ENCODE data around the gene EXOC4.
"Not testable (repeated sequence)": the region's sequence is repeated elsewhere in the genome, so short reads cannot be mapped to it uniquely, and the experiment has no call there.

Gene EXOC4

DNA sequence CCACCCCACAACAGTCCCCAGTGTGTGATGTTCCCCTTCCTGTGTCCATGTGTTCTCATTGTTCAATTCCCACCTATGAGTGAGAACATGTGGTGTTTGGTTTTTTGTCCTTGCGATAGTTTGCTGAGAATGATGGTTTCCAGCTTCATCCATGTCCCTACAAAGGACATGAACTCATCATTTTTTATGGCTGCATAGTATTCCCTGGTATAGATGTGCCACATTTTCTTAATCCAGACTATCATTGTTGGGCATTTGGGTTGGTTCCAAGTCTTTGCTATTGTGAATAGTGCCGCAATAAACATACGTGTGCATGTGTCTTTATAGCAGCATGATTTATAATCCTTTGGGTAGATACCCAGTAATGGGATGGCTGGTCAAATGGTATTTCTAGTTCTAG is 26.1 kb downstream of the EXOC4 start:
- not testable (repeated sequence) for DNase-seq

GRCh38 chr7:133282094-133282493 is 29.2 kb downstream of the EXOC4 start:
- DNase-seq, result no peak

DNA sequence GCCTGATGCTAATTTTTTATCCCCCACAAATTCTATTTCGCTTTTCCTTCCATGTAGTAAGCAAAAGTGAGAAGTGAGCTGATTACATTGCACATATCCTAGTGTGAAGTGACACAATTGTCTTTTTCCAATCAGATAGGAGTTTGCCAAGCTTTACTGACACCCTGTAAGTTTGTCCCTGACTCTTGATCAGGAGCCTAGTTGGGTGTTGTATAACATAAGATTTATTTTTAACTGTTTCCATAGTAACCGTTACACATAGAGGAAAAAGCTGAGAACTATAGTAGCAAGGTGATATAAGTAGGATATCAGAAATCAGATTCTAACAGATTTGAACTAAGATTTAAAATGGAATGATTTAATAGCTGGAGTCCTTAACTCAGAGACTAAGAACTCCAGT is 31.2 kb downstream of the EXOC4 start:
- no peak for DNase-seq

DNA sequence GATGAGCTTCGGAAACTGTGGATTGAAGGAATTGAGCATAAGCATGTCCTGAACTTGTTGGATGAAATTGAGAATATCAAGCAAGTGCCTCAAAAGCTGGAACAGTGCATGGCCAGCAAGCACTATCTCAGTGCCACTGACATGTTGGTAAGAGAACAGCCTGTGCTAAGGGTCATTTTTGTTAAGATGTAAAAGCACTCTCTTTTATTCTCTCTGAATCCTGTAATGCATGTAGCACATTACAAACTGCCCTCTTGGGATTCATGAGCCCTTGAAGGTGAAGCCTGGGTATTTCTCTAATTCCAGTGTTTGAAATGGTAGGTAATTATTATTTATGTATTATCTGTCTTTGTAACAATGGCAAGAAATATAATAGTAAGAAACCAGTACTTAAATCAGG is 36.1 kb downstream of the EXOC4 start:
- DNase-seq, result no peak

DNA sequence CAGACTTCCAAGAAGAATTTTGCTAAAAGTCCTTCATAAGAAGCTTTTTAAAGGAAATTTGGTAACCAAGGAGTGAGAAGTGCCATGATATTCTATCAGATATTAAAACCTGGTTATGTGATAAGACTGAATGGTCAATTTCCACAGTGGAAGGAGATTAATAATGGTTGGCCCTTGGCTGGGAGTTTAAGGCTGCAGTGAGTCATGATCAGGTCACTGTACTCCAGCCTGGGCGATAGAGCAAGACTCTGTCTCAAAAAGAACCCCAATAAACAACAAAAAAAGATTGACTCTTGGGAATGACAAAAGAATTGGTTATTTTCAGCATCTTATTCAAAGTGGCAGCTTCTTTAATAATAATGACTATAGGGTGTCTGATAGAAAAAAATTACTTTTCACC is 37.2 kb downstream of the EXOC4 start:
- DNase-seq, result peak; percentile 53

GRCh38 chr7:133290676-133291333 is 37.9 kb downstream of the EXOC4 start:
- DNase-seq, result no peak

- no peak for DNase-seq
These were observed 39.8 kb downstream of the EXOC4 start for GRCh38 chr7:133292631-133293030.

DNA sequence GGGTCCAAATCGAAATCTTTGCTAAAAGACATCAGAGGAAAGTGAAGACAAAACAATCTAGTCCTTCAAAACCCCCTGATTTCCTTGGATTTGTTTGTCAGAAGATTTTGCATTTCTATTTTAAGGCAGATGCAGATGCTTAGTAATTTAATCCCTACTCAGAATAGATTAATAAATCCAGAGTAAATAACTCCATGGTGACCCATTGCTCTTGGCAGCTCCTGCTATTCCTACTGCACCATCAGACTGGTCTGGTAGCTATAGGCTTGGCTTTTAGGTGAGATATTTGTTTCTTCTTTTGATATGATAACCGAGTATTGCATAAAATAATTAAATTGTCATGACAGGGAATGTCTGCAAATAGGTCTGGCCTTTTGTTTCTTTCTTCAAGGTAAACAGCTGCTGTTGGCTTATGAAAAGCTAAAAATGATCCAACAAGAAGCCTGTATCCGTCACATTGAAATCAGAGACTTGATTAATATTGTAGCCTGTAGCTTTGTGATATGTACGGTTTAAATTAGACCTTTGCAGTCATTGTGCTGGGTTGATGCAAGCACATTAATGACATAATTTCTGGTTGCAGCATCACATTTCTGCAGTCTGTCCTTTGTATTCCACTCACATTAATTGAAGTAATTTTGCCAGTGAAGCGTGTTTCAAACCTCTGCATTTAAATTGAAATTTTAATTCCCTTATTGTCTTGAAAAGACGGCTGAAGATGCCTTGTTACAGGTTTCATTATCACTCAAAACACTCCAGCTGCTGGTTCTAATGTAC is 40.7 kb downstream of the EXOC4 start:
- no peak for DNase-seq

GRCh38 chr7:133294234-133294633 is 41.4 kb downstream of the EXOC4 start:
- DNase-seq, result no peak

GRCh38 chr7:133295484-133295883 is 42.6 kb downstream of the EXOC4 start:
- no peak for DNase-seq

DNA sequence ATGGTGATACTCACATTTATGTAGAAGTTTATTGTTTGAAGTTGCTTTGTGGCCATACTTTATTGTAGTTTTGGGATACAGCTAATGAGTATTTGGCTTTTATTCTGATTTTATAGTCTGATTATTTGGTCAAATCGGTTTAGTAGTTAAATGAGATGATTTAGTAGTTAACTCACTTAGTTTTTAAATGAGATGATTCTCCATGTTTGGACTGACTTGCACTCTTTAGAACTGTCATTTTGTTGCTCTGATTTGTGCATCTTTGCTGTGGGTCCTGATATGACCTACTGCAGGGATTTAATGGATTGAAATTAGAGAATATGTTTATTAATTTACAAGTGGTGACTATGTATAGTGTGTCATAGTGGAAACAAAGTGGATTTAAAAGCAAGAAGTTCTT is 44.2 kb downstream of the EXOC4 start:
- DNase-seq, result no peak

GRCh38 chr7:133298080-133298479 is 45.2 kb downstream of the EXOC4 start:
- DNase-seq, result no peak

DNA sequence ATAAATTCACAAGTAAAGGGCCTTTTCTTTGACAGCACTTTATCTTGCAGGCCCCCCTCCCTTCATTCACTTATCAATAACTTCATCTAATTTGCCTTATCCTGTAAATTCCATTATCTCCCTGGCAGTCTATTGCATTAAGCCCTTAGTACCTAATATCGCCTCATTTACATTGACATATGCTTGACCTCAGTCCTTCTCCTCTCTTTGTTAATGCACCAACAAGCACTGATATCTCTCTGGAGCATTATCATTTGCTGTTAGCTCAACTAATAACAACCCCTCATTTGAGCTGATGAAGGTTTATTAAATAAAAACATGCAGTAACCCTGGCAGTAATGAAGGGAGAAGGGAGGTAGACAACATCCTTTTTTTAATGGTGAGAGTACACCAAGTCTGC is 46.8 kb downstream of the EXOC4 start:
- DNase-seq, result no peak

GRCh38 chr7:133300088-133300487 is 47.2 kb downstream of the EXOC4 start:
- DNase-seq, result no peak

DNA sequence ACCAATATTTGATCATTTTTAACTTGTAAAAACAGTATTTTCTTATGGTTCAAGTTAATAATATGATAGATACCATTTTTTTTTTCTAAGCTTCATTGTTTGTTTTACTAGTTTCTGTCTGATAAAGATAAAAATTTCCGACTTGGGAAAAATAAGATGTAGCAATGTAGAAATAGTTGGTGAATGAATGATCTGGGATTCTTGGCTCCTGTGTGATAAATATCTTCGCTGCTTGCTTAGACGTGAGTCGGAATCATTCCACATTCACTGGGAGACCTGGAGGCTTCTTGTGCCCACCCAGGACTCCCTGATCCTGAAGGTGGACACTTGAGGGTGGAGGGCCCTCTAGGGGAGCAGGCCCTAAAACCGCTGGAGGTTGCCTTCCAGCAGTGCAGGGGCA is 47.9 kb downstream of the EXOC4 start:
- no peak for DNase-seq

DNA sequence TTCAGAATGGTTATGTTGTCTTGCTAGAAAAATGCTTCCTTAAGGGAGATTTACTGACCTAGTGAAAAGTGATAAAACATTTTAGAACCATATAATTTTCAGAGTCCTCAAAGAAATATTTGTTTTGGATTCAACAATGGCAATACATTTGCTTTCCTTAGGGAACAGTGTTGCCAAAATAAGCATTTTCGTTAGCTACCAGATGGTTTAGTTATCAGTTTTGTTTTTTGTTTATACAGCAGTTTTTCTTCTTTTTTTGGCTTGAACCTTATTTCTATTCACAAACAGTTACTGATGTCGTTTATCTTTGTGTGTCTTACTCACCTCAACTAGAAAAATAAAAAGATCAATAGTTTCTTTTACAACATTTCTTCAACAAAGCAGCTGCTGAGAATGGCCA is 48.6 kb downstream of the EXOC4 start:
- no peak for DNase-seq

- DNase-seq, result no peak
These were observed 50.5 kb downstream of the EXOC4 start for GRCh38 chr7:133303372-133303771.

DNA sequence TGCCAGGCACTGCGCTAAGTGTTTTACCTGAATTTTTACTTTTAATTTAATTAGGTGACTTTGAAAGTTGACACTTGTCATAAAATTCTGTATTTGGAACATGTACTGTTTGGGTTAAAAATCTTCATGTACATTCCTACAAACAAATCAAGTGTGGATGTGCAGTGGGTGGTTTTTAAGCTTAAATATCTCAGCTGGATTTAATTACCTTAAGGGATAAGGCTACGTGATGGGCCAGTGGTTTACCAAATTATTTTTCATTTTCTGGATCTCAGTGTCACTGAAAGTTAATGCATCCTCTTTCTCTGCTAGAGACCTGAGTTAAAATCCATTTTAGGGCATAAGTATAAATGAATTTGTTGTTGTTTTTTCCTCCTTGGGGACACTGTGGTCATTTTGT is 51.1 kb downstream of the EXOC4 start:
- no peak for DNase-seq

GRCh38 chr7:133309333-133309732 is 56.5 kb downstream of the EXOC4 start:
- no peak for DNase-seq

- DNase-seq, result no peak
These were observed 57.5 kb downstream of the EXOC4 start for GRCh38 chr7:133310232-133310862.

DNA sequence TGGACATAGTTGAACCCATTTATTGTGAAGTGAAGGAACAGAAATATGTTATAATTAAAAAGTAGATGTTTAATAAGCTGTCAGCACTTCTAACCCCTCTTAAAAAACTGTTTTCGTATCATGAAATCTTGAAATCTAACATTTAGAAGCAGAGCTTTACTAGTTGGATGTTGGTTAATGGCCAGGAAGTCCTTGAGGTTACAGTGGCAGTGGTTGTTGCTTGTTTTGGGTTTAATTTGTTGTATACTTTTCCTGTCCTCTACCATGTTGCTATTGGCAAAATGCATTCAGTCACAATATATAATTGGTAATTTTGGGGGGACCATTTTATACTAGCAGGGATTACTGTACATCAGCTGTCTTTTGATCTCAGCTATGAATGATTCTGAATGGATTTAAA is 60.7 kb downstream of the EXOC4 start:
- DNase-seq, result no peak

DNA sequence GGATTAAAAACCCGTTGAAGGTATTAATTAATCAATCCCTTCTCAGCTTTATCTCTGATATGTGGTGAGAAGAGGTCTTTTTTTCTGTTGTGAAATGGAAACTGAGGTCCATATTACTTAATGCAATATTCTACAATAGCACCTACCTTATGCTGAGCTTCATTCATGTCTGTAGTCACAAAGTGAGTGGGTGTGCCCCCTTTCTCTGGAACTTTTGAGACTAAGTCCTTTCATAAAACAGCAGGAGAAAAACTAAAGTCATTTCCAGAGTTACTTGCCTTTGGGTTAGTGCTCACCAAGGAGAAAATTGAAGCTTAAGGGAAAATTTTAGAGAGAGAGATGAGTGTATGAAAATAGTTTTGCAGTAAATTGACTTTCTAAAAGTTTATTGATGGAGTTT is 61.2 kb downstream of the EXOC4 start:
- no peak for DNase-seq

DNA sequence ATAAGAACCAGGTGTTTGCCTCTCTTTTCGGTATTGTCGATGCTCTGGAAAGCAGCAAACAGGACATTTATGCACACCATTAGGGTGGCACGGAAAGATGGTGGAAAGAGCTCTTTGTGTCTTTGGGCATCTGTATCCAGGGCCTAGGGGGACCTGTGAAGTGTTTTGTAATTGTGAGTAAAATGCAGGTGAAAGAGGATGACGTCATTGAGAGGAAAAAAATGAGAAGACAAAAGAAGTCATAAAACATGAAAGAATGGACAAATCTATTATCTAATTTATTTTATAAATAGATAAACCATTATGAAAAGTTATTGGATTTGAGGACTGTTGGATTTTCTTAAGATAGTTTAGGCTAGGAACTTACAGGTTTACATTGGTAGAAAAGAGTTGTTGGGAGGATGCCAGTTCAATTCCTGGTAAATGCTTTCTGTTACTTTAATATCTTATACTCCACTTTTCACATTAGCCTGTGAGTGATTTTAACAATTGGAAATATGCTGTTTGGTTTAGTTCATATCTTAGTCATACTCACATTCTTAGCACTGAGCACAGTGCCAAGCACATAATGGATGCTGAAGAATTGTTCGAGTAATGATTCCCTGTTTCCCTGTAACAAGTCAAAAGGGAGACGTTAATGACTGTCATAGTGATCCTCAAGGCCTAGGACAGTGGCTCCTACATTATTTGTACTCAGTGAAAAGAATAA is 62.6 kb downstream of the EXOC4 start:
- DNase-seq, result peak; percentile 5

DNA sequence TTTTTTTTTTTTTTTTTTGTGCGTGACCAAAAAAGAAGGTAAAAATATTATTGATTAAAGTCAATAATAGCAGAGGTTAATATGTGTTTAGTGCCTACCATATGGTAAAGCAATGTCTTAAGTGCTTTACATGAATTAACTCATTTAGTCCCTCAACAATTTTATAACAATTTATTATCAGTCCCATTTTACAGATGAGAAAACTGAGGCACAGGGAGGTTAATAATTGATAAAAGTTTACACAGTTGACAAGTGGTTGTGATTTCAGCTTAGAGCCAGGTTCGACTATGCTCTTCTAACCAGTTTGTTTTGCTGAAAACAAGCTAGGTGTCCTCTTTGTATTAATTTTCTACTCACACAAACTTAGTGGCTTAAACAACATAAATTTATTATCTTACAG is 67.0 kb downstream of the EXOC4 start:
- no peak for DNase-seq
